Measurements from ENCODE around the gene MACROH2A1.

The MACROH2A1 gene

GRCh38 chr5:135383803-135384495 lies 15.1 kb downstream of the MACROH2A1 start:
- Histone ChIP-seq H3K4me3 (ENCODE audit: severe bottlenecking) (no peak overlapping the region), H3K4me1 (ENCODE audit: insufficient read depth, poor library complexity, severe bottlenecking) (peaks cover 54% of the 10 kb centered on the region), H3K27ac (ENCODE audit: poor library complexity, severe bottlenecking) (no peak overlapping the region), H3K36me3 (ENCODE audit: low read depth) (peaks cover 95% of the 10 kb centered on the region), H3K27me3 (ENCODE audit: insufficient read depth, poor library complexity, severe bottlenecking) (no peaks in the 10 kb centered on the region), H3K9me3 (ENCODE audit: severe bottlenecking) (no peaks in the 10 kb centered on the region)
- DNase-seq (ENCODE audit: low spot score): no peak
- ATAC-seq (ENCODE audit: low read depth): no peak
- no peak for TF ChIP-seq CTCF (IDR thresholded peaks at IDR 0.05; ENCODE audit: poor library complexity, severe bottlenecking)

GRCh38 chr5:135382981-135383380 lies 16.1 kb downstream of the MACROH2A1 start:
- no peak overlapping the region for H3K27ac ChIP-seq (ENCODE audit: poor library complexity, severe bottlenecking)
- H3K36me3 ChIP-seq (ENCODE audit: low read depth): peaks cover 95% of the 10 kb centered on the region

GRCh38 chr5:135382106-135382790 lies 16.8 kb downstream of the MACROH2A1 start:
- Histone ChIP-seq H3K27me3 (ENCODE audit: insufficient read depth, poor library complexity, severe bottlenecking) (no peaks in the 10 kb centered on the region), H3K4me3 (ENCODE audit: severe bottlenecking) (no peak overlapping the region), H3K27ac (ENCODE audit: poor library complexity, severe bottlenecking) (no peak overlapping the region), H3K4me1 (ENCODE audit: insufficient read depth, poor library complexity, severe bottlenecking) (peaks cover 46% of the 10 kb centered on the region), H3K9me3 (ENCODE audit: severe bottlenecking) (no peaks in the 10 kb centered on the region), H3K36me3 (ENCODE audit: low read depth) (peaks cover 95% of the 10 kb centered on the region)
- ATAC-seq (ENCODE audit: low read depth) (no peak), DNase-seq (ENCODE audit: low spot score) (no peak)
- TF ChIP-seq CTCF (IDR thresholded peaks at IDR 0.05; ENCODE audit: poor library complexity, severe bottlenecking): no peak

More at GRCh38 chr5:135382981-135383380, 16.1 kb downstream of the MACROH2A1 start:
- no peaks in the 10 kb centered on the region for H3K9me3 ChIP-seq (ENCODE audit: severe bottlenecking)
- no peak overlapping the region for H3K4me3 ChIP-seq (ENCODE audit: severe bottlenecking)
- TF ChIP-seq CTCF (IDR thresholded peaks at IDR 0.05; ENCODE audit: poor library complexity, severe bottlenecking): no peak
- peaks cover 53% of the 10 kb centered on the region for H3K4me1 ChIP-seq (ENCODE audit: insufficient read depth, poor library complexity, severe bottlenecking)
- no peaks in the 10 kb centered on the region for H3K27me3 ChIP-seq (ENCODE audit: insufficient read depth, poor library complexity, severe bottlenecking)
- DNase-seq (ENCODE audit: low spot score) (no peak), ATAC-seq (ENCODE audit: low read depth) (no peak)

GRCh38 chr5:135379046-135379654 lies 19.9 kb downstream of the MACROH2A1 start:
- Histone ChIP-seq H3K27me3 (ENCODE audit: insufficient read depth, poor library complexity, severe bottlenecking) (no peaks in the 10 kb centered on the region), H3K9me3 (ENCODE audit: severe bottlenecking) (no peaks in the 10 kb centered on the region), H3K27ac (ENCODE audit: poor library complexity, severe bottlenecking) (peak overlapping the region; percentile 51), H3K4me1 (ENCODE audit: insufficient read depth, poor library complexity, severe bottlenecking) (peaks cover 27% of the 10 kb centered on the region), H3K36me3 (ENCODE audit: low read depth) (peaks cover 100% of the 10 kb centered on the region), H3K4me3 (ENCODE audit: severe bottlenecking) (no peak overlapping the region)
- ATAC-seq (ENCODE audit: low read depth): peak; percentile 67
- no peak for TF ChIP-seq CTCF (IDR thresholded peaks at IDR 0.05; ENCODE audit: poor library complexity, severe bottlenecking)
- no peak for DNase-seq (ENCODE audit: low spot score)

All from RWPE2 (cell line).